HG02571 (cell line): Measurements from ENCODE around the gene SCN4B.

Experiments
- ATAC-seq: cut with Tn5 transposase; IDR thresholded peaks from one replicate; pipeline ENCODE4 v1.9.1; 2021; ENCODE audit warnings: mild to moderate bottlenecking, moderate library complexity; ENCODE audit not compliant: unreplicated experiment

SCN4B gene

GRCh38 chr11:118135051-118135795 lies 17.4 kb downstream of the SCN4B start:
- ATAC-seq = no peak

GRCh38 chr11:118133816-118134215 lies 18.8 kb downstream of the SCN4B start:
- ATAC-seq = no peak

- ATAC-seq = no peak
Measured at GRCh38 chr11:118132385-118133151, 20.1 kb downstream of the SCN4B start.

- no peak for ATAC-seq
Measured at GRCh38 chr11:118129471-118130172, 23.0 kb downstream of the SCN4B start.

GRCh38 chr11:118128721-118129470 lies 23.7 kb downstream of the SCN4B start:
- ATAC-seq = no peak

- no peak for ATAC-seq
Measured at GRCh38 chr11:118128310-118128709, 24.3 kb downstream of the SCN4B start.

- no peak for ATAC-seq
Measured at GRCh38 chr11:118126082-118126838, 26.4 kb downstream of the SCN4B start.

- no peak for ATAC-seq
Measured at GRCh38 chr11:118124929-118125535, 27.6 kb downstream of the SCN4B start.

GRCh38 chr11:118120793-118121192 lies 31.8 kb downstream of the SCN4B start:
- no peak for ATAC-seq

GRCh38 chr11:118117790-118118601 lies 34.6 kb downstream of the SCN4B start:
- no peak for ATAC-seq

- ATAC-seq = no peak
Measured at GRCh38 chr11:118115048-118115447, 37.6 kb downstream of the SCN4B start.

- no peak for ATAC-seq
Measured at GRCh38 chr11:118114266-118114665, 38.4 kb downstream of the SCN4B start.

- no peak for ATAC-seq
Measured at GRCh38 chr11:118112711-118113430, 39.8 kb downstream of the SCN4B start.

- ATAC-seq = no peak
Measured at GRCh38 chr11:118111744-118112035, 40.9 kb downstream of the SCN4B start.

- ATAC-seq = no peak
Measured at GRCh38 chr11:118111019-118111743, 41.4 kb downstream of the SCN4B start.

GRCh38 chr11:118109231-118109630 lies 43.4 kb downstream of the SCN4B start:
- no peak for ATAC-seq

- no peak for ATAC-seq
Measured at GRCh38 chr11:118108513-118108912, 44.1 kb downstream of the SCN4B start.

- no peak for ATAC-seq
Measured at GRCh38 chr11:118106789-118107335, 45.8 kb downstream of the SCN4B start.
